ENCODE results near the gene RTL1. TPM values are rescaled to one million over a fixed set of nuclear protein-coding genes. Genes with fewer than 3 reads are reported as not detected.

Gene RTL1
- total RNA-seq, 1 donor from 2014 or later, result not detected

GRCh38 chr14:100840286-100841065 is 63.0 kb downstream of the RTL1 start:
- intact Hi-C loops (cut with micrococcal nuclease), result no loop called here
- Mint-ChIP-seq H3K9me3 (no peaks in the 10 kb centered on the region), H3K4me3 (no peak overlapping the region), H3K36me3 (ENCODE audit: low read depth) (no peaks in the 10 kb centered on the region), H3K4me1 (no peaks in the 10 kb centered on the region), H3K27me3 (no peaks in the 10 kb centered on the region), H3K27ac (no peak overlapping the region)
- TF ChIP-seq, protein P1, sequence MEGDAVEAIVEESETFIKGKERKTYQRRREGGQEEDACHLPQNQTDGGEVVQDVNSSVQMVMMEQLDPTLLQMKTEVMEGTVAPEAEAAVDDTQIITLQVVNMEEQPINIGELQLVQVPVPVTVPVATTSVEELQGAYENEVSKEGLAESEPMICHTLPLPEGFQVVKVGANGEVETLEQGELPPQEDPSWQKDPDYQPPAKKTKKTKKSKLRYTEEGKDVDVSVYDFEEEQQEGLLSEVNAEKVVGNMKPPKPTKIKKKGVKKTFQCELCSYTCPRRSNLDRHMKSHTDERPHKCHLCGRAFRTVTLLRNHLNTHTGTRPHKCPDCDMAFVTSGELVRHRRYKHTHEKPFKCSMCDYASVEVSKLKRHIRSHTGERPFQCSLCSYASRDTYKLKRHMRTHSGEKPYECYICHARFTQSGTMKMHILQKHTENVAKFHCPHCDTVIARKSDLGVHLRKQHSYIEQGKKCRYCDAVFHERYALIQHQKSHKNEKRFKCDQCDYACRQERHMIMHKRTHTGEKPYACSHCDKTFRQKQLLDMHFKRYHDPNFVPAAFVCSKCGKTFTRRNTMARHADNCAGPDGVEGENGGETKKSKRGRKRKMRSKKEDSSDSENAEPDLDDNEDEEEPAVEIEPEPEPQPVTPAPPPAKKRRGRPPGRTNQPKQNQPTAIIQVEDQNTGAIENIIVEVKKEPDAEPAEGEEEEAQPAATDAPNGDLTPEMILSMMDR (IDR thresholded peaks at IDR 0.05), result no peak
- DNase-seq, result no peak
- no peak for ATAC-seq (ENCODE audit: low read depth)
- ChIA-PET CTCF (no interaction called here), POLR2A (no interaction called here)

DNA sequence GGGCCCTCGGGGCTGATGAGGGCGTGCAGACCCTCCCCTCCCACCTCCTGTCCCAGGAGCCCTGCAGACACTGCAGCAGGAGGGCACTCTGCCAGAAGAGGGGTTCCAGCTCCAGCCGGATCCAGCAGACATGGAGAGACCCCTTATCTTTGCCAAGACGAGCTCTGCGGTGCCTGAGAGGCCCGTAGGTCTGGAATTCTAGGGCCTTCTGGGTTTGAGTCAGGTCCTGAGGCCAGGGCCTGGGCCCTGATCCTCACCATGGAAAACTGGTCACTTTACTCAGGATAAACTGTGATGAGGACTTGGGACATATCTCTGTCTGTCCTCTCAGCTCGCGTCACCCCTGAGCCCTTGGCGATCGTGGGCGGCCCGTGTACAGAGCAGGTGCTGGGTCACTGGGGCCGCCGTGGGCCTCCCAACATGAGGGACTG is 63.8 kb downstream of the RTL1 start:
- Mint-ChIP-seq H3K27ac (no peak overlapping the region), H3K9me3 (no peaks in the 10 kb centered on the region), H3K36me3 (ENCODE audit: low read depth) (no peaks in the 10 kb centered on the region), H3K27me3 (no peaks in the 10 kb centered on the region), H3K4me1 (no peaks in the 10 kb centered on the region), H3K4me3 (no peak overlapping the region)
- intact Hi-C loops (cut with micrococcal nuclease), result no loop called here
- ATAC-seq (ENCODE audit: low read depth), result no peak
- no peak for DNase-seq
- ChIA-PET CTCF (no interaction called here), POLR2A (no interaction called here)
- TF ChIP-seq, protein P1 (IDR thresholded peaks at IDR 0.05), result no peak

GRCh38 chr14:100839315-100839585 is 64.3 kb downstream of the RTL1 start:
- no peak for DNase-seq
- POLR2A ChIA-PET, result no interaction called here
- Mint-ChIP-seq H3K9me3 (no peaks in the 10 kb centered on the region), H3K36me3 (ENCODE audit: low read depth) (no peaks in the 10 kb centered on the region), H3K4me1 (no peaks in the 10 kb centered on the region), H3K4me3 (no peak overlapping the region), H3K27me3 (no peaks in the 10 kb centered on the region), H3K27ac (no peak overlapping the region)
- no peak for ATAC-seq (ENCODE audit: low read depth)
- TF ChIP-seq, protein P1 (IDR thresholded peaks at IDR 0.05), result no peak
- intact Hi-C loops (cut with micrococcal nuclease), result no loop called here
- CTCF ChIA-PET, result no interaction called here

DNA sequence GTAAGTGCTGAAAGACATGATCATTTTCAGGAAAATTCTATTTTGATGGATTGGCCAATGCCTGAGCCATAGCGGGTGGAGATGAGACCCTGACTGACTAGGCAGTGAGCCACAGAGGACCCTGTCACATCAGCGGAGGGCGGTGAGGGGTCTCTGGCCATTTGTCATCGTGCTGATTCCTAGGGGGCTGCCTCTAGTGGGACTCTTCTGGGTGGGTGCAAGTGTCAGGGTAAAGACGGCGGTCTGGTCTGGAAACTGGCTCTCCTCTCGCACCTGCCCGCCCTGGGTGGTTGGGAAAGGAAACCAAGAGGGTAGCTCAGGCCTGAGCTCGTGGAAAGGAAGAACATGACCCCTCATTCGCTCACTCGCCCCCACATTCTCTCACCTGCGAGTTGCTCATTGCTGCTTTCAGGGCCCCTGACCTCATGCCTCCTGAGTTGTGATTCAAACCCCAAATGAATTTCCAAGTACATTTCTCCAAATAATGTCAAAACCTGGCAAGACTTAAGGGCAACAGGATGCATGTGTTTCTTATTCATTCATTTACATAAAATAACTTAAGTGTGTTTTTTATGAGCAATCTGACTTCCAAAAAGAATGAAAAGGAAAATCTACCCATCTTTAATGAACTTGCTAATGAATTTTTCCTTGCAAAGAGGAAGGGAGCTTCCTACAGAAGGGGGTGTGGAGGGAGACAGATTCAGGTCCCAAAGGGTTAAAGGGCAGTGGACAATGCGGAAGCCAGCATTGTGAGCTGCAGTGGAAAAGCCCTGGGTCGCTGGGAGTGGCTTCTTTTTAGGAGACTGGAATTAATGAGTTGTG is 64.8 kb downstream of the RTL1 start:
- ATAC-seq (ENCODE audit: low read depth) (no peak), DNase-seq (no peak)
- Mint-ChIP-seq H3K27ac (no peak overlapping the region), H3K27me3 (no peaks in the 10 kb centered on the region), H3K9me3 (no peaks in the 10 kb centered on the region), H3K36me3 (ENCODE audit: low read depth) (no peaks in the 10 kb centered on the region), H3K4me1 (no peaks in the 10 kb centered on the region), H3K4me3 (no peak overlapping the region)
- ChIA-PET CTCF (no interaction called here), POLR2A (no interaction called here)
- TF ChIP-seq, protein P1 (IDR thresholded peaks at IDR 0.05), result no peak
- intact Hi-C loops (cut with micrococcal nuclease), result no loop called here

DNA sequence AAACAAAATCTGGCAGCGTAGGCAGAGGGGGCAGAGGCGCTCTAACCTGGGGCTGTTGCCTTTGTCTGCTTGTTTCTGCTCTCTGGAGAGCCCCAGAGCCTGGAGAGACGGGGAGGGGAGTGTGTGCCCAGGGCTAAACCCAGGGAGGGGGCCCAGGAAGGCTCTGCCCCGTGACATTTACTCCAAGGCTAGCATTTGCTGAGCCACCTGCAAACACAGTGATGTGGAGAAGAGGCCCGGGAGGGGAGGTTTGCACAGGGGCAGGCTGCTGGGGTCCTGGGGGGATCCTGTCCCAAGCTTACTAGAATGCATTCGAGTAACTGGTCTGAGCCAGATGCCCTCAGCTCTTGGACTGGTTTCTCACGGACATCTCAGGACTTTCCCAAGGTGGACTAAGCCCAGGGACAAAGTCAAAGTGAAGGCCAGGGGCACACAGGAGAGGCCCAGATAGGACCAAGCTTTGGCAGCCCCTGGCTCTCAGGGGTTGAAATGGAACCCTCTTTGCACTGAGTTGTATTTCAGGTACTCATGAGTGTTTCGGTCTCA is 65.6 kb downstream of the RTL1 start:
- no peak for ATAC-seq (ENCODE audit: low read depth)
- no peak overlapping the region for H3K4me3 Mint-ChIP-seq
- CTCF ChIA-PET, result no interaction called here
- H3K4me1 Mint-ChIP-seq, result no peaks in the 10 kb centered on the region
- no peaks in the 10 kb centered on the region for H3K36me3 Mint-ChIP-seq (ENCODE audit: low read depth)
- H3K27ac Mint-ChIP-seq, result no peak overlapping the region
- no peak for DNase-seq
- POLR2A ChIA-PET, result no interaction called here
- H3K27me3 Mint-ChIP-seq, result no peaks in the 10 kb centered on the region
- no peaks in the 10 kb centered on the region for H3K9me3 Mint-ChIP-seq
- TF ChIP-seq, protein P1 (IDR thresholded peaks at IDR 0.05), result no peak
- intact Hi-C loops (cut with micrococcal nuclease), result no loop called here

Data from activated B cell treated with CpG ODN at 0.5 μM for 24 hours (primary cell).